ENCODE data around the gene KCNF1.

Gene KCNF1

GRCh38 chr2:10922307-10923007, 10.7 kb downstream of the KCNF1 start:
- DNase-seq (ENCODE audit: insufficient read length, low spot score): no peak
- TF ChIP-seq POU2F2 (IDR thresholded peaks at IDR 0.05; ENCODE audit: low read depth, low read length): no peak
- TF ChIP-seq POLR2AphosphoS5 (IDR thresholded peaks at IDR 0.05; ENCODE audit: low read depth, low read length): no peak
- TF ChIP-seq PAX5 (IDR thresholded peaks at IDR 0.05; ENCODE audit: insufficient read depth, low read length, severe bottlenecking): no peak
- no peak for TF ChIP-seq SPI1 (IDR thresholded peaks at IDR 0.05; ENCODE audit: low read depth, low read length)
- no peak for TF ChIP-seq TAF1 (IDR thresholded peaks at IDR 0.05; ENCODE audit: low read depth, low read length)
- no peak for TF ChIP-seq POLR2A (IDR thresholded peaks at IDR 0.05; ENCODE audit: low read depth, low read length)
- FAIRE-seq: no peak

GRCh38 chr2:10923008-10923375, 11.3 kb downstream of the KCNF1 start:
- no peak for FAIRE-seq
- TF ChIP-seq POLR2A (IDR thresholded peaks at IDR 0.05; ENCODE audit: low read depth, low read length): no peak
- TF ChIP-seq TAF1 (IDR thresholded peaks at IDR 0.05; ENCODE audit: low read depth, low read length): no peak
- TF ChIP-seq PAX5 (IDR thresholded peaks at IDR 0.05; ENCODE audit: insufficient read depth, low read length, severe bottlenecking): no peak
- TF ChIP-seq POU2F2 (IDR thresholded peaks at IDR 0.05; ENCODE audit: low read depth, low read length): no peak
- TF ChIP-seq POLR2AphosphoS5 (IDR thresholded peaks at IDR 0.05; ENCODE audit: low read depth, low read length): no peak
- TF ChIP-seq SPI1 (IDR thresholded peaks at IDR 0.05; ENCODE audit: low read depth, low read length): no peak
- no peak for DNase-seq (ENCODE audit: insufficient read length, low spot score)

GRCh38 chr2:10923965-10924364, 12.2 kb downstream of the KCNF1 start:
- DNase-seq (ENCODE audit: insufficient read length, low spot score) (no peak), FAIRE-seq (no peak)
- no peak for TF ChIP-seq POU2F2 (IDR thresholded peaks at IDR 0.05; ENCODE audit: low read depth, low read length)
- TF ChIP-seq PAX5 (IDR thresholded peaks at IDR 0.05; ENCODE audit: insufficient read depth, low read length, severe bottlenecking): no peak
- no peak for TF ChIP-seq SPI1 (IDR thresholded peaks at IDR 0.05; ENCODE audit: low read depth, low read length)
- TF ChIP-seq POLR2A (IDR thresholded peaks at IDR 0.05; ENCODE audit: low read depth, low read length): no peak
- no peak for TF ChIP-seq TAF1 (IDR thresholded peaks at IDR 0.05; ENCODE audit: low read depth, low read length)
- no peak for TF ChIP-seq POLR2AphosphoS5 (IDR thresholded peaks at IDR 0.05; ENCODE audit: low read depth, low read length)

GRCh38 chr2:10924441-10924840, 12.7 kb downstream of the KCNF1 start:
- DNase-seq (ENCODE audit: insufficient read length, low spot score): no peak
- no peak for FAIRE-seq
- TF ChIP-seq PAX5 (IDR thresholded peaks at IDR 0.05; ENCODE audit: insufficient read depth, low read length, severe bottlenecking) (no peak), TAF1 (IDR thresholded peaks at IDR 0.05; ENCODE audit: low read depth, low read length) (no peak), POU2F2 (IDR thresholded peaks at IDR 0.05; ENCODE audit: low read depth, low read length) (no peak), SPI1 (IDR thresholded peaks at IDR 0.05; ENCODE audit: low read depth, low read length) (no peak), POLR2AphosphoS5 (IDR thresholded peaks at IDR 0.05; ENCODE audit: low read depth, low read length) (no peak), POLR2A (IDR thresholded peaks at IDR 0.05; ENCODE audit: low read depth, low read length) (no peak)

GRCh38 chr2:10924859-10925258, 13.1 kb downstream of the KCNF1 start:
- DNase-seq (ENCODE audit: insufficient read length, low spot score): no peak
- FAIRE-seq: no peak
- no peak for TF ChIP-seq POLR2A (IDR thresholded peaks at IDR 0.05; ENCODE audit: low read depth, low read length)
- no peak for TF ChIP-seq SPI1 (IDR thresholded peaks at IDR 0.05; ENCODE audit: low read depth, low read length)
- TF ChIP-seq PAX5 (IDR thresholded peaks at IDR 0.05; ENCODE audit: insufficient read depth, low read length, severe bottlenecking): no peak
- no peak for TF ChIP-seq POLR2AphosphoS5 (IDR thresholded peaks at IDR 0.05; ENCODE audit: low read depth, low read length)

- TF ChIP-seq PAX5 (IDR thresholded peaks at IDR 0.05; ENCODE audit: insufficient read depth, low read length, severe bottlenecking) (no peak), POLR2A (IDR thresholded peaks at IDR 0.05; ENCODE audit: low read depth, low read length) (no peak), POU2F2 (IDR thresholded peaks at IDR 0.05; ENCODE audit: low read depth, low read length) (no peak), SPI1 (IDR thresholded peaks at IDR 0.05; ENCODE audit: low read depth, low read length) (no peak), TAF1 (IDR thresholded peaks at IDR 0.05; ENCODE audit: low read depth, low read length) (no peak), POLR2AphosphoS5 (IDR thresholded peaks at IDR 0.05; ENCODE audit: low read depth, low read length) (no peak)
- FAIRE-seq (no peak), DNase-seq (ENCODE audit: insufficient read length, low spot score) (no peak)
These were observed 14.6 kb downstream of the KCNF1 start for GRCh38 chr2:10926191-10926820.

GRCh38 chr2:10930721-10931516, 19.2 kb downstream of the KCNF1 start:
- TF ChIP-seq TAF1 (IDR thresholded peaks at IDR 0.05; ENCODE audit: low read depth, low read length) (no peak), SPI1 (IDR thresholded peaks at IDR 0.05; ENCODE audit: low read depth, low read length) (no peak), POLR2A (IDR thresholded peaks at IDR 0.05; ENCODE audit: low read depth, low read length) (no peak), PAX5 (IDR thresholded peaks at IDR 0.05; ENCODE audit: insufficient read depth, low read length, severe bottlenecking) (no peak)
- no peak for DNase-seq (ENCODE audit: insufficient read length, low spot score)
- FAIRE-seq: no peak

- DNase-seq (ENCODE audit: insufficient read length, low spot score) (no peak), FAIRE-seq (no peak)
These were observed 20.0 kb downstream of the KCNF1 start for GRCh38 chr2:10931710-10932255.

More at GRCh38 chr2:10931710-10932255, 20.0 kb downstream of the KCNF1 start:
- TF ChIP-seq POLR2AphosphoS5 (IDR thresholded peaks at IDR 0.05; ENCODE audit: low read depth, low read length) (no peak), POLR2A (IDR thresholded peaks at IDR 0.05; ENCODE audit: low read depth, low read length) (no peak), SPI1 (IDR thresholded peaks at IDR 0.05; ENCODE audit: low read depth, low read length) (no peak), POU2F2 (IDR thresholded peaks at IDR 0.05; ENCODE audit: low read depth, low read length) (no peak), TAF1 (IDR thresholded peaks at IDR 0.05; ENCODE audit: low read depth, low read length) (no peak), PAX5 (IDR thresholded peaks at IDR 0.05; ENCODE audit: insufficient read depth, low read length, severe bottlenecking) (no peak)
